ENCODE results near the gene RET. TPM values are rescaled to one million over a fixed set of nuclear protein-coding genes. Genes with fewer than 3 reads are reported as not detected.

Gene RET
- total RNA-seq, 1 experiment from 2014 or later = not detected

DNA sequence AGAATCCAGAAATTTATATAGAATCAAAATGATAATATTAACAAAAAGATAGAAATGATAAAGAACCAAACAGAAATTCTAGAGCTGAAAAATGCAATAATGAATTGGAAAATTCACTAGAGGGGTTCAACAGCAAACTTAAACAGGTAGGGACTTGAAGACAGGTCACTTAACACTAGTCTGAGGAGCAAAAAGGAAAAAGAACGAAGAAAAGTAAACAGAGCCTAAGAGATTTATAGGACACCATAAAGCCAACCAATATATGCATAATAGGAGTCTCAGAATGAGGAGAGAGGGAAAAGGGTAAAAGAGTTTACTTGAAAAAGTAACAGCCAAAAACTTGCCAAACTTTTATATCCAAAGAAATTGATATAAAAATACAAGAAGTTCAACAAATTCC is 44.3 kb upstream of the RET start:
- Mint-ChIP-seq H3K9me3 (ENCODE audit: unreplicated experiment) (peaks cover 36% of the 10 kb centered on the region), H3K36me3 (ENCODE audit: insufficient read depth, unreplicated experiment) (no peaks in the 10 kb centered on the region), H3K4me3 (ENCODE audit: unreplicated experiment) (no peak overlapping the region), H3K4me1 (ENCODE audit: insufficient read depth, unreplicated experiment) (no peaks in the 10 kb centered on the region), H3K27me3 (ENCODE audit: insufficient read depth, unreplicated experiment) (no peaks in the 10 kb centered on the region), H3K27ac (ENCODE audit: low read depth, unreplicated experiment) (no peak overlapping the region)
- TF ChIP-seq, protein P1, sequence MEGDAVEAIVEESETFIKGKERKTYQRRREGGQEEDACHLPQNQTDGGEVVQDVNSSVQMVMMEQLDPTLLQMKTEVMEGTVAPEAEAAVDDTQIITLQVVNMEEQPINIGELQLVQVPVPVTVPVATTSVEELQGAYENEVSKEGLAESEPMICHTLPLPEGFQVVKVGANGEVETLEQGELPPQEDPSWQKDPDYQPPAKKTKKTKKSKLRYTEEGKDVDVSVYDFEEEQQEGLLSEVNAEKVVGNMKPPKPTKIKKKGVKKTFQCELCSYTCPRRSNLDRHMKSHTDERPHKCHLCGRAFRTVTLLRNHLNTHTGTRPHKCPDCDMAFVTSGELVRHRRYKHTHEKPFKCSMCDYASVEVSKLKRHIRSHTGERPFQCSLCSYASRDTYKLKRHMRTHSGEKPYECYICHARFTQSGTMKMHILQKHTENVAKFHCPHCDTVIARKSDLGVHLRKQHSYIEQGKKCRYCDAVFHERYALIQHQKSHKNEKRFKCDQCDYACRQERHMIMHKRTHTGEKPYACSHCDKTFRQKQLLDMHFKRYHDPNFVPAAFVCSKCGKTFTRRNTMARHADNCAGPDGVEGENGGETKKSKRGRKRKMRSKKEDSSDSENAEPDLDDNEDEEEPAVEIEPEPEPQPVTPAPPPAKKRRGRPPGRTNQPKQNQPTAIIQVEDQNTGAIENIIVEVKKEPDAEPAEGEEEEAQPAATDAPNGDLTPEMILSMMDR (IDR thresholded peaks at IDR 0.05; ENCODE audit: unreplicated experiment) = no peak
- BruUV-seq (replicated peaks) = no TSS peak
- CTCF ChIA-PET = interaction anchor here (0.6 to 0.7 kb wide), 2 partner anchors 28 to 552 kb away, joined by 3 to 6 read pairs; no protein-coding TSS in a partner anchor
- DNase-seq (ENCODE audit: unreplicated experiment) = no peak
- intact Hi-C loops (cut with micrococcal nuclease) = no loop called here
- POLR2A ChIA-PET = interaction anchor here (0.6 kb wide), 1 partner anchor 173 kb away, joined by 4 read pairs; no protein-coding TSS in a partner anchor

DNA sequence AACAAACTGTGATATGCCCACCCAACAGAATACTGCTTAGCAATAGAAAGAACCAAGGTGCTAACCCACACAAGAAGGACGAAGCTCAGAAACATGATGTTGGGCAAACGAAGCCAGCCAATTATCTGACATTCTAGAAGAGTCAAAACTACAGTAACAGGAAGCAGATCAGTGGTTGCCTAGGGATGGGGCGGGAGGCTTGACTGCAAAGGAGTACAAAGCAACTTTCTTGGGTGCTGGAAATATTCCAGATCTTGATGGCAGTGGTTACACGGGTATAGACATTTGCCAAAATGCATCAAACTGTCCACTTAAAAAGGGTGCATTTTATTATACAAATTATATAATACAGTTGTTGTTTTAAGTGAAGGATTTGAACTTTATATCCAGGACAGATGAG is 41.1 kb upstream of the RET start:
- no peaks in the 10 kb centered on the region for H3K27me3 Mint-ChIP-seq (ENCODE audit: insufficient read depth, unreplicated experiment)
- H3K27ac Mint-ChIP-seq (ENCODE audit: low read depth, unreplicated experiment) = no peak overlapping the region
- BruUV-seq (replicated peaks) = no TSS peak
- intact Hi-C loops (cut with micrococcal nuclease) = no loop called here
- H3K4me3 Mint-ChIP-seq (ENCODE audit: unreplicated experiment) = no peak overlapping the region
- no peak for DNase-seq (ENCODE audit: unreplicated experiment)
- TF ChIP-seq, protein P1 (IDR thresholded peaks at IDR 0.05; ENCODE audit: unreplicated experiment) = no peak
- ChIA-PET POLR2A (no interaction called here), CTCF (interaction anchor here (0.8 kb wide), 1 partner anchor 10 kb away, joined by 4 read pairs; no protein-coding TSS in a partner anchor)
- no peaks in the 10 kb centered on the region for H3K36me3 Mint-ChIP-seq (ENCODE audit: insufficient read depth, unreplicated experiment)
- H3K4me1 Mint-ChIP-seq (ENCODE audit: insufficient read depth, unreplicated experiment) = no peaks in the 10 kb centered on the region
- H3K9me3 Mint-ChIP-seq (ENCODE audit: unreplicated experiment) = peaks cover 29% of the 10 kb centered on the region

DNA sequence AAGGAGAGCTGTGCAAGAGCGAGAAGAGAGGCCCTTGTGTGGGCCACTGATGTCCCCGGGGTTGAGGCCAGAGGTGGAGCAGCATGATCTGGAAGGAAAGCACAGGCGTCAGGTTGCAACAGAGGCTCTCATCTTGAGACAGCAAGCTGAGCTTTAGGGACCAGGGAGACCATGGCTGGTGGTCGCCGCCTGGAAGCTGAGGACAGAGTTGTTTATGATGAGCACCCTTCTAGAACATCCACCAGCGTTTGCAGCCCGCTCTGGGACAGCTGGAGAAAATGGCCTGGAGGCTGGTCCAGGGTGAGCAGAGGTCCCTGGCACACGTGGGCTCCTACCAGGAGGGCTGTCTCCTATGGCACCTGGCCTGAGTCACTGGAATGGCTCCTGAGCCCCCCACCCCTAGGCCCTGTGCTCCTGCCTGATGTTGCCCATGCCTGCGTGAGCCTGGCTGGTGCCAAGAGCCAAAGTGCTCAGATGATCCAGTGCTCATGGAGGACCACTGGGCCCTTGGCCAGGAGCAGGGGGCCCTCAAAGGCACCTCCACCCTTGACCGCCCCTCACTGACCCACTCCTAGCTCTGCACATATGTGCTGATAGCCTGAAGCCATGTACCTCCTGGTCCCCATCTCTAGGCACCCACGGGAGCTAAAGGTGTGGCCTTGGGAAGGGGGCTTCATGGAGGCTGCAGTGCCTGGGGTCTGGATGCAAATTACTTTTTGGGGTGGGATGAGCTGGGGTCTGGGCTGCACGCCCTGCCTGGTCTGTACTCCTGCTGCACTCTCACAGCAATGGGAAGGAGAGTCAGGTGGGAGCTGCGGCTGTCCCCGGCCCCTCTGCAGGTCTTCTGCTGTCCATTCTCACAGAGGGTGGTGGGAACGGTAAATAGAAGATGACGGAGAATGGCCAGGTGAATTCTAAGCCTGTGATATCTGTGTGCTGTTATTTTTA is 40.1 kb upstream of the RET start:
- Mint-ChIP-seq H3K27me3 (ENCODE audit: insufficient read depth, unreplicated experiment) (no peaks in the 10 kb centered on the region), H3K9me3 (ENCODE audit: unreplicated experiment) (peaks cover 29% of the 10 kb centered on the region), H3K4me3 (ENCODE audit: unreplicated experiment) (no peak overlapping the region), H3K4me1 (ENCODE audit: insufficient read depth, unreplicated experiment) (no peaks in the 10 kb centered on the region), H3K36me3 (ENCODE audit: insufficient read depth, unreplicated experiment) (no peaks in the 10 kb centered on the region), H3K27ac (ENCODE audit: low read depth, unreplicated experiment) (no peak overlapping the region)
- intact Hi-C loops (cut with micrococcal nuclease) = no loop called here
- POLR2A ChIA-PET = no interaction called here
- TF ChIP-seq, protein P1 (IDR thresholded peaks at IDR 0.05; ENCODE audit: unreplicated experiment) = no peak
- no peak for DNase-seq (ENCODE audit: unreplicated experiment)
- CTCF ChIA-PET = interaction anchor here (0.6 kb wide), 1 partner anchor 68 kb away, joined by 3 read pairs; no protein-coding TSS in a partner anchor
- BruUV-seq (replicated peaks) = no TSS peak

DNA sequence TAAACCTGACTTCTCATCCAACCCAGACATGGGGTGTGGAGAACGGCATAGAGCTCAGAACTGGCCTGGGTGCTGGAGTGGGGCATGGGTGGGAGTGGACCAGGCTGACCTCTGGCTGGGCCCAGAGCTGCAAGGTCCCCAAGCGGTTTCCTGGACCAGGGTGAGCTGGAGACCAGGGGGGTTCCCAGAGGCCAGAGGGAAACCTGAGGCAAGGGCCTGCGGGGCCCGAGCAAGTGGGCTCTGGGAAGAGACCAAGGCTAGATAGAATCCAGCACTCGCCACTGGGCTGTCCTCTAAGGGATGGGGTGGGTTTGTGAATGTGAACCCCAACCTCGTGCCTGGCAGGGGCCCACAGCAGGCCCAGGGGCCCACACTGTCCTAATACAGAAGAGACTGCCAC is 39.4 kb upstream of the RET start:
- no peaks in the 10 kb centered on the region for H3K36me3 Mint-ChIP-seq (ENCODE audit: insufficient read depth, unreplicated experiment)
- peaks cover 27% of the 10 kb centered on the region for H3K9me3 Mint-ChIP-seq (ENCODE audit: unreplicated experiment)
- H3K4me1 Mint-ChIP-seq (ENCODE audit: insufficient read depth, unreplicated experiment) = no peaks in the 10 kb centered on the region
- ChIA-PET POLR2A (no interaction called here), CTCF (interaction anchor here (0.6 kb wide), 1 partner anchor 56 kb away, joined by 3 read pairs; no protein-coding TSS in a partner anchor)
- TF ChIP-seq, protein P1 (IDR thresholded peaks at IDR 0.05; ENCODE audit: unreplicated experiment) = no peak
- no peak for DNase-seq (ENCODE audit: unreplicated experiment)
- no peaks in the 10 kb centered on the region for H3K27me3 Mint-ChIP-seq (ENCODE audit: insufficient read depth, unreplicated experiment)
- no peak overlapping the region for H3K27ac Mint-ChIP-seq (ENCODE audit: low read depth, unreplicated experiment)
- intact Hi-C loops (cut with micrococcal nuclease) = no loop called here
- BruUV-seq (replicated peaks) = no TSS peak
- no peak overlapping the region for H3K4me3 Mint-ChIP-seq (ENCODE audit: unreplicated experiment)
